ENCODE measurements around the gene ASCC2.

GRCh38 chr22:29837741-29838598, at the start of gene ASCC2:
- TF ChIP-seq CTCF (IDR thresholded peaks at IDR 0.05): peak in 3 of 6 experiments; percentile 38 to 52 (median 38)
- peak in 1 of 2 donors; percentile 89 for TF ChIP-seq POLR2A (IDR thresholded peaks at IDR 0.05)
